Activated CD8-positive, alpha-beta memory T cell treated with anti-CD3 and anti-CD28 coated beads, Interleukin-2, amount 50 U/mL, for 48 hours (primary cell): ENCODE measurements around the gene IGSF5.
"Not testable (repeated sequence)": the region's sequence is repeated elsewhere in the genome, so short reads cannot be mapped to it uniquely, and the experiment has no call there.

Experiments used
- DNase-seq: peaks from one replicate; pipeline ENCODE4 v3.0.0-alpha.2; 2020

Gene IGSF5

DNA sequence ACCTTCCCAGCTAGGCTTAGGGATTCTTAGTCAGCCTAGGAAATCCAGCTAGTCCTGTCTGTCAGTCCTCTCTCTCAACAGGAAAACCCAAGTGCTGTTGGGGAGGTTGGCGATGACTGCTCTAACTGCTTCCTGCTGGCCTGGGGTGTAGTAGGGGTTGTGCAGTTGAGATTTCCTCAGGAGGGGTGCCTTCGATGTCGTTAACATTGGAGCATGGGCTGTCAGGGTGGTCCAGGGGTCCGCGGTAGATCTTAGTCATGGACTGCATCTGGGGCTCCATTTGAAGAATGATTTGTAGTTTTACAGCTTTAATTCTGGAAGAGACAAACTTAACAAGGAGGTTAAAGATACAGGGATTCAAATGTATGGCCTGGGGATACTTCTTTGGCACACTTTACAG is 5.5 kb upstream of the IGSF5 start:
- DNase-seq: not testable (repeated sequence)

DNA sequence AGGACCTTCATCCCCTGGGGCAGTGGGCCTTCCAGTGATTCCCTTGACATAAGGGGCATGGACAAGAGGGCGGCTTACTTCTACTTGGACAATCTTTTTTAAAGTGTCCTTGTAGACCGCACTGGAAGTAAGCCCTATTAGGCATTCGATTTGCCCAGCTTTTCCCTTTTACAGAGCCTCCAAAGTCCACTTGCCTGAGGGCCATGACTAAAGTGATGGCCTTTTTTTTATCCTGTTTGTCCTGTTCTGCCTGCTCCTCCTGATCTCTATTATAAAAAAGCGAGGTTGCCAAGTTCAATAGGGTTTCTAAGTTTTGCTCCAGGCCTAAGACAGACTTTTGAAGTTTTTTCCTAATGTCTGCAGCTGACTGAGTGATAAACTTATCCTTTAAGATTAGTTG is 2.4 kb upstream of the IGSF5 start:
- DNase-seq: not testable (repeated sequence)

DNA sequence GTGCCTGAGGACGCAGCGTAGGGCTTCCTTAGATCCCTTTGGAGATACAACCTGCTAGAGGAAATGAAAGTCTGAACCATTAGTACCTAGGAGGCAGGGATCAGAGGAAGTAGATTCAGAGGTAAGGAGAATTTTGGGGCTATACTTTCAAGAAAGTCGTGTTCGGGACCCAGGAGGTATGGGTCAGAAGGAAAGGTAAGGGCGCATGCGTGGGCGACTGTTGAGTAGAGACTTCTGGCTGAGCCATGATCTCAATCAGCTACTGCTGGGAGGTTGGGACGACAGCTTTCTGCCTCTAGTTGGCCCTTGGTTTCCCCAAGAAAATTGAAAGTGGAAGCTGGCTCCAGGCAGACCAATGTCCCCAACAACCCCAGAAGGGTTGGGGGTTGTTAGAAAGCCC is 349 bp downstream of the IGSF5 start:
- not testable (repeated sequence) for DNase-seq

DNA sequence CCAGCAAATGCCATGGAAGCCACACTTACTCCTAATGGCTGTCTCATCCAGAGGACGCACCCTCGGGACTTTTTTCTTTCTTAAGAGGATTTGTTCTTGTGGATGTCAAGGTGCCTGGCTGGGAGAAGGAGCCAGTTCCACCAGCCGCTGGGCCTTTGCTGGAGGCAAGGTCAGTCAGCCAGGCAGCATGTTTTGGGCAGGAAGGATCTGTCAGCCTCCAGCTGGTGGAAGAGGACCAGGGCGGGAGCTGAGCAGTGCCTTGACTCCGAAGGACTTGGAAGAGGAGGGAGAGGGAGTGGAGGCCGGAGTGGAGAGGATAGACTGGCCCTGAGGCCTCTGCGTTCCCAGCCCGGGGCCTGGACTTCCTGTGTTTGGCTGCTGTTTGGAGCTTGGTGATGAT is 5.7 kb downstream of the IGSF5 start:
- DNase-seq: no peak

DNA sequence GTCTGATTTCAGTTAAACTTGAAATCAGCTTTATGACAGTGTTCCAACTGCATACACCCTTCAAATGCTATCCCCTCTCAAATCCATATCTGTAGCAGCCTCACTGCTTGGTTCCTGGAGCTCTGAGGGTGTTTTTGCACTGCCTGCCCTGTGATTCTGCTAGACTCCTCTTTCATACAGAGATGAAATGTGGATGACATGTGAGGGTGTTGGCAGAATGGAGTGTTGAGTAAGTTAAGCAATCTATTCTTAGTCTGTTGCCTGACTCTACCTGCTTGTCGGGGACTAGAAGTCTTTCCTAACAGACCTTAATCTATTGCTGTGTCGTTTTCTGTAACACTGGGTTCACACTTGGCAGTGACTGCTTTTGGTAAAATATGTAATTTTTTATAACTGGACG is 9.8 kb downstream of the IGSF5 start:
- DNase-seq: no peak

DNA sequence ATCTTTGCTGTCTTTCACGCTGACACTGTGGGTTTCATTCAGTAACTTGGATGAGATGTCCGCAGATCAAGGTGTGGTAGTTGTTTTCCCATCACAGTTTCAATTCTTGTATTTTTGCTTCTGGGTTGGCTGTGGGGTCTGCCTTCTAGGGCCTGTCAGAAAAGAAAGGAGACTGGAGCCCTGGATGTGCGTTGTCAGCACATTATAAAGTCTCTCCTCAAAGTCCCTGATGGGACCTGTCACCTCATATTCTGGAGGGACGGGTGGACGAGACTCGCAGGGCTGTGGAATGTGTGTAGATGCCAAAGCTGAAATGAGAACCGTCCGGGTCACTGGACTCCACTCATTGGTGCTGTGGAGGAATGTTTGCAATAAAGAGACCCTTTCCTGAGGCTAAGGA is 11.3 kb downstream of the IGSF5 start:
- DNase-seq: no peak

DNA sequence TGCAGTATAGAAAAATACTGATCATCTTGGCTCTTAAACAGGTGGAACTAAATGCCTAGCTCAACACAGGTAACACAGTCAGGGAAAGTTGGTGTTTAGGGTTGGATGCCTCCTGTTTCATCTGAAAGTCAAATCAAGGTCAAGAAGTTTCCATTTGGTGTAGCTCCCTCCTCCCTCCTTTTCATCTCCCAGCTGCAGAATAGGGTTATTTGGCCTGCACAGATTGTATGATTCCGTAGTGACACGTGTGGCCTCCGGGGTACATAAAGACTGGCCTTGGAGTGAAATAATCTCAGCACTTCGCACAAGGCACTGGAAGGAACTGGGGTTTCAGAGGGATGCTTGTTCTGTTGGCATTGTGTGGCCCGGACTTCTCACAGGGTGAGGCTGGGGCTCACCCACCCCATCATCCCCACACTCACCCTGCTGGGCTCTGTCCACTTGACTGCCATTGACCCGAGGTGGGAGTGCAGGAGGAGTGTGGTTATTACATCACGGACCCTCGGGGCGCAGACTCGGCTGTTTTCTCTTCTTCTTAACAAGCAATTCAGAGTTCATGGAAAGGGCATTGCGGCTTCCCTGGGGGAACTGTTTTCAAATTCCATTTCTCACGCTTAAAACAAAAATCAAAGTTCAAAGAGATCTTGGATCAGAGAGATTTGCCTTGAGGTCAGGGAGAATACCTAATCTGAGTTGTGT is 18.4 kb downstream of the IGSF5 start:
- no peak for DNase-seq

DNA sequence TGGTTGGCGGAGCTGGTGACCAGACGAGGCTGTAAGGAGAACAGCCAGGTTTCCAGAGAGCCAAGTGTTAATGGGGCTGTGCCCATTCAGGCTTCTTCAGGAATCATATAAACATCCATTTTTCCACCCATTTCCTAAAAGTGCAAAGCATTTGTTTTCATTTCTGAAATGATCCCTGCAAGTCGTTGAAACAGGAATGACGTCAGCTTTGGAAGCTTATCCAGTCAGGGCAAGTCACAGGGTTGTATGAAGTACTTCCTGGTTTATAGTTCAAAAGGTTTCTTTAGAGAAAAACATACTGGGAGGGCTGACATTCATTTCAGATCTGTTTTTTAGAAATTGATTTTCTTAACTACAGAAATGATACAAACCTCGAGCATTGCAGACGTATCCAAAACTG is 29.2 kb downstream of the IGSF5 start:
- no peak for DNase-seq

DNA sequence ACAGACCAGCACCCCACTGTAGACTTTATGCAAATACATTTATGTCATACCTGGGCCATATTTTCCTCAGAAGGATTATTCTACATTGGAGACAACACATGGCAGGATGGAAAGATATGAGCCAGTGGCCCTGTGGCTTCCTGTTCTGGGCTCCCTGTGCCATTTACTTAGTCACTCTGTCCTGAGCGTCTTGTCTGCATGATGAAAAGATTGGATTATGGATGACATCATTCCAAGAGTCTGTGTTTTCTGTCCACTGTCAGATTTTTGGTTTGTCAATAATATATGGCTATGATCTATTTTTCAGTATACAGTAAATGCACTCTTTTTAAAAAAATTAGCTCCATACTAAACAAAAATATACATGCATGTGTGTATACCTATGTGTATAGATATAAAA is 30.8 kb downstream of the IGSF5 start:
- no peak for DNase-seq

DNA sequence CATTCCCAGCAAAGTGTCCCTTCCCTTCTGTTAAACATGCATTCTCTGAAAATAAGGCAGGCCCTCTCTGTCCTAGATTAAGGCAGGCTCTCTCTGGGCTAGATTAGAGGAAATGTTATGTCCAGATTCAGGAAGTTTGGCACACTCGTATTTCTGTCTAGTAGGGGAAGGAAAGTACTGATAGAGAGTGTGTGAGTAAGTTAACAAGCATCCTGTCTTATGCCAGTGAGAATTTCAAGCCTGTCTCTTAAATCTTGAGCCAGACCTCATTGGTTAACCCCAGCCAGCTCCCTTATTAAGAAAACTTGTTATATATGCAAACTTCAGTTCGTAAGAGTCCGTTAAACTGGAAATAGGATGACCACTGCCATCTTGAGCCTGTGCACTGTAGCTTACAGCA is 31.6 kb downstream of the IGSF5 start:
- no peak for DNase-seq

DNA sequence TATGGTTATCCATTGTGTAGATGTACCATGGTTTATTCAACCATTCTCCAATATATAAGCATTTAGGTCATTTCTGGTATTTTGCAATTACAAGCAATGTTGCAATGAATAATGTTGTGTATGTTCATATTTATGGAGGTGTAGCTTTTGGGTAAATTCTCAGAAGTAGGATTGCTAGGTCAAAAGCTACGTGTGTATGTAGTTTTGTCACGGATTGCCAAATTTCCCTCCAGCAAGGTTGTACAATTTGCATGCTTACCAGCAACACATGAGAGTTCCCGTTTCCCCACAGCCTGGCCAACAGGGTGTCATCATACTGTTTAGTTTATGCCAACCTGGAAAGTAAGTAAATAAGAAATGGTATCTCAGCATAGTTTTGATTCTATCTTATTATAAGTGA is 36.3 kb downstream of the IGSF5 start:
- DNase-seq: no peak

DNA sequence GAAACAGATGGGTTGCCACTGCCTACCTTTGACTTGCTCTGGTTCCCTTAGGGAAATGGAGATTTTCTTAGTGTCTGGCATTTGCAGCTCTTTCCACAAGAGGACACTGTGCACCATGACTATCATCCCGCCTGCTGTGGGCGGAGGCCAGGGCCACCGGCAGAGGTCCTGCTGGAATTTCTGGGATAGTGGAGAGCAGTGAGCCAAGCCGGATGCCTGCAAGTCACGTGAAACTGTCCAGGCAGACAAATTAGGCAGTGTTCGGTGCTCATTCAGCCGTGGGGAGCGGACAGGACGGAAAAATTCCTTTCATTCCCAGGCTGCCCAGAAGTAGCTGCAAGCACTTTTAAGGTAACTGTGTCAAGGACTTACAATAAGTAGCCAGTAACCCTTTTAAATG is 43.4 kb downstream of the IGSF5 start:
- no peak for DNase-seq

DNA sequence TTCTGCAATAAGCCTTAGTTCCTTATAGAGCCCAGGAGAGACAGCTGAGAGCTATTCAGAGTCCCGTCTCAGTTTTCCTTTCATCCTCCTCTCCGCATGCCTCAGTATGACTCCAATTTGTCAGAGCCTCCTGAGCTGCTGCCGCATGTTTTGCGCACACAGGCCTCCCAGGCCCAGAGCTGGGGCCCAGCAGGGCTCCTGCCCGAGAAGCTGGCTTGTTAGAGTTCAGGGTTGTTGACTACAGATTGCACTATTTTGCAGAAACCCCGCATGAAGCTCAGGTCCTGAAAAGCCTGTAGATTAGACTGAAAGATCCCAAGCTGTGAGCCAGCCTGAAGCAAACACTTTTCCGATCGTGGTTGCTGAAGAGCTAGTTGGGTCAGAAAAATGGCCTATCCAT is 51.5 kb downstream of the IGSF5 start:
- DNase-seq: no peak

DNA sequence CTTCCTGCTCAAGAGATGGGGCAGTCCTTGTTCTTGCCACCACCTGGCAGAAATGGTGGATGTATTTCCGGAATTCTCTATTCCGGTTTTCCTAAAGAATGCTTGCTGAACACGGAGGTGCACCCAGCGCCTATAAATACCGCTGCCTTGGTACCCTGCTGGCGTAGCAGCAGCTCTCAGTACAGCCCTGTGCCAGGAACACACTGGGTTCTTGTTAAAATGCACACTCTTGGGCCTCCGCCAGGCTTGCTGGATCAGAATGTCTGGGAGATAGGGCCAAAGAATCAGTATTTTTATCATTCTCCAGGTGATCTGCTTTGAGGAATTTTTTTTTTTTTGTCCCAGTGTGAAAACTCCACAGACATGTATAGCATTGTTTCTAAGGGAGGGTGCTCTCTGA is 54.2 kb downstream of the IGSF5 start:
- DNase-seq: no peak

DNA sequence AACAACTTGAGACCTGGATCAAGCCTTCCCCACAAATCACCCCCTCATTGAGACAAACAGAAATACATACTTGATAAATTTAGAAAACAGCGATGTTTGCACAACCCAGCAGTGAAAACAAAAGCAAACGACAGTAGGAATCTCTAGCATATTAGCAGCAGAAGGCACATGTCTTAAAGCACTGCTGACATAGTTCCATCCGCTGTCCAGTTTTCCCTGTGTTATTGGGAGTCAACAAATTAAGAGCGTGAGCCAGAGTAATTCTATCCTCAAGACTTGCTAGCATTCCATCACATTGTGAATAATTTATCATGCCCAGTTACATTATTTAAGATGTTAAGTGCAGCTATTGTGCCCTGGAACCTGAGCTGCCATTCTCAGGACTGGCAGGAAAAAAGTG is 55.3 kb downstream of the IGSF5 start:
- DNase-seq: no peak

DNA sequence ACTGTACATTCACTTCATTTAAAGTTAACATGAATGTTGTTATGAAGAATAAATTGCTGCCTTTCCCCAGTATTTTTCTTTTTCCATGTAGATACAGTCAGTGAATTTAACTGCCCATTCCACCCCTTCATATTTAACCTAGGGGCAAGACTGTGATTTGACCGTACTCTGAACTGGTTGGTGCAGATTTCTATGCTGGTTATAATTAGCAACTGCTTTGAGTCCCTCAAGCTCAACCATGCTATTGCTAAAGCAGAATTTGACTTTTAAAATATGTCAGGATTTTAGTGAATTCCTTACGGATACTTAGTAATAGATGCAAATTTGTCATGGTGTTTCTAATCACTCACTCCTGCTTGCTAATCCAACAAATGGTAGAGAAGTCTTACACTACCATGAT is 57.2 kb downstream of the IGSF5 start:
- DNase-seq: no peak

DNA sequence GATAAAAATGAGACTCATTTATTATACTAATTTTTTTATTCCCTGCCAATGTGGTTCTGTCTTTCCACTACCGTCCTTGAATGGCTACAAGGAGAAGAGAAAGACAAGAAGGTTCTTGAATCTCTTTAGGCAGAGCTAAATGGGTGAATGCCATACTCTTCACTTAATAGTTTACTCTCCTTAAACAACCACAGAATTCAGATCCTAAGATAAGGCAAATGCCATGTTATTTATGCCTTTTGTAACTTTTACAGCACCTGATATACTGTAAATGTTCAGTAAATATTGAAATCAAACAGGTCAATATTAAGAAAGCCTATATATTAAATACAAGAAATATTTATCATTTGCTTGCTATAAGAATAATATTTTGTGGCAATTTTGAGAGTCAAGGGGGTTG is 58.4 kb downstream of the IGSF5 start:
- no peak for DNase-seq

DNA sequence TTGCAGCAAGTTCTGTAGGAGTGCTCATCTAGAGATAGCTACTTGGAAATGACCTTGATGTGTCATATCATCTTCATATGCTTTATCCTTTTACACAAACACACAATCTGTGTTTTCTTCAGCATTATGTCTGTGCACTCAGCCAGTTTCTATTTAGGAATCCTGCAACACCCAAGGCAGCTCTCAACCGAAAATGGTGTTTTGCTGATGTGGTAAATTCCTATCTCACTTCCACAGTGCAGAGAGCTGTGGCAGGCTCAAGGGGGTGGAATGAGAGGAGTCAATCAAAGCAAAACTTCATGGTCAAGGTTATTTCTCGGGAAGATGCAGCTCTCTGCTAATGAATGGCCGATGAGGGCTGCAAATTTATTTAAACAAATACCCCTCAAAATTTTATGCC is 59.3 kb downstream of the IGSF5 start:
- DNase-seq: no peak

DNA sequence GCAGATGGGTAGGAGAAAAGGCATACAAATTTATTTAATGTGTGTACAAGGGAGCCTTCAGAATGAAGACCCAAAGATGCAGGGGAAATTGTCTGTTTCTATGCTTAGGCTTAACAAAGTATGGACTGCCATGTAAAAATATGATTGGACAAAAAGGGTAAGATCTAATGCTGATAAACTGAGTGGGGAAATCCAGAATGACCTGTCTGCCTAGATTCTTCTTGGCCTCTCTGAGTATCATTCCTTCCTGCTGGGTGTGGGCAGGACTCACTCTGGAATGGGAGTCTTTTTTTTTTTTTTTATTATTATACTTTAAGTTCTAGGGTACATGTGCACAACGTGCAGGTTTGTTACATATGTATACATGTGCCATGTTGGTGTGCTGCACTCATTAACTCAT is 61.0 kb downstream of the IGSF5 start:
- DNase-seq: no peak

DNA sequence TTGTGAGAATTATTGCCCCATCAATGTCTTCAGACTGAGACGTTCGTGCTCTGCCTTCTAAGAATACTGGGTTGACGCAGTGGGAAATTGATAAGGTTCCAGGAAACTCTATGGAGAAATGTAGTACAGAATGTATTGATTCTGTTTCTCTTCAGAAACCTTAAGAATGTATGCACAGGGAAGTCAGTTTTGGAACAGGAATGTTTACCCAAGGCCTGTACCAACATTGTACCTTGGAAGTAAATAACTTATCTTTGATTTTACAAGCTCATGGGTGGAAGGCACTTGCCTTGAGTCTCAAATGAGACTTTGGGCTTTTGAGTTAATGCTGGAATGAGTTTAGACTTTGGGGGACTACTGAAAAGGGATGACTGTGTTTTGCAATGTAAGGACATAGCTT is 62.8 kb downstream of the IGSF5 start:
- DNase-seq: no peak

DNA sequence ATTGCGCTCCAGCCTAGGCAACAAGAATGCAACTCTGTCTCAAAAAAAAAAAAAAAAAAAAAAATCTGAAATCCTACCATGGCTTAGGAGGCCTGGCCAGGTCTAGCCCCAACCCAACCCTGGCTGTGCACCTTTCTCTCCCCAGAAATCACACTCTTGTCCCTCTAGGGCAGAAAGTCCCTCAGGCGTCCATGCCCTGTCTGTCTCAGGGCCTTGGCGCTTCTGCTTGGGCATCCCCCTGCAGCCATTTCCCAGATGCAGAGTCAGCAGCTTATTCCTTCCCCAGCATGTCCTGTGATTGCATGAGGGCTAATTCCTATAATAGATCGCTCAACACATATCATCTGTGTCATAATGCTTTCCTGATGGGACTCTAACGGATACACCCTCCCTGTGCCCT is 65.0 kb downstream of the IGSF5 start:
- no peak for DNase-seq

DNA sequence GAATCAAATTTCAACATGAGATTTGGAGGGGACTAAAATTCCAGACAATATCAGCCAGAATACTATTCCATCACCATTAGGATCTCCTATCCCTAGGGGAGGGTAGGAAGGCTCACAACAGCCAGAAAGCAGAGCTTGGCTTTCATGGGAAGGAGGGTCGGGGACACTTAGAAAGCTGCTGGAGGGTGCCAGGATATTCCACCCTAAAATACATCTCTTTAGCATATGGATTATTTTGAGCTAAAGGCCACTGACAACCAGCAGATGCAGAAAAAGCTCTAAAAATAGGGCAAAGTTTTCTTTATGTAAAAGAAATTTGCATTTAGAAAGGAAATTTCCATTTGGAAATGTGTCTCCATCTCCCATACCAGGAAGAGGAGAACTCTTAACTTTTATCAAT is 68.0 kb downstream of the IGSF5 start:
- DNase-seq: no peak

DNA sequence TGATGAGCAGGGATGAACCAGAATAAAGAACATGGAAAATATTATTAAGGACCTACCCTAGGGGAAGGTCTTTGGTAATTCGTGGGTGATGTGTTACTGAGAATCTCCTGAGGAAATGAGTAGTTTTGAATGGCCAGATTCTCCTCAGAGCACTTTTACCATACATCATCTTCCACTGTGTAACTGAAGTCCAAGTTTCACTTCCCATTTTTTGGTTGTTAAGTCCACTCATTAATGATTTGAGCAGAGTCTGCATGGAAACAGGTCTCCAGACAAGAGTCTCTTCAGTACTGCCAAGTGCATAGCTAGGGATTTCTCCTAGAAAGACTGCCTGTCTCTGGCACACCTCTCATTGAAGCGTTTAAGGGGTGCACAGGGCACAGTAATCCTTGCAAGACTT is 73.6 kb downstream of the IGSF5 start:
- no peak for DNase-seq

DNA sequence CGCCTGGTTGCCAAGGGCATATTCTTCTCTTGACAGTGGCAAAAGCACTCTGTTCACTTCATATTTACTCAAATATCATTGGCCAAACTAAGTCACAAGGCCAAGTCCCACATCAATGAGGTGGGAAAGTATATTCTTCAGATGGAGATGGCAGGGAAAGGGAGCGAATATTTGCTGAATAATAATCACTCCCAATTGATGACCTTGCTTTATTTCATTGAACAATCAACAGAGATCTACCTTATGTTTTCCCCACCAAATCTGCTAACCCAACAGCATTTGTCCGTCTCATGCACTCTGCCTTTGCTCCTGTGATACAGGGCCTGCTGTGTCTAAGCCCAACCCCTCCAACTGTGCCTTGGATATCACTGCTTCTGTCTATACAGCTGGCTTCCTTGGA is 77.1 kb downstream of the IGSF5 start:
- DNase-seq: no peak

DNA sequence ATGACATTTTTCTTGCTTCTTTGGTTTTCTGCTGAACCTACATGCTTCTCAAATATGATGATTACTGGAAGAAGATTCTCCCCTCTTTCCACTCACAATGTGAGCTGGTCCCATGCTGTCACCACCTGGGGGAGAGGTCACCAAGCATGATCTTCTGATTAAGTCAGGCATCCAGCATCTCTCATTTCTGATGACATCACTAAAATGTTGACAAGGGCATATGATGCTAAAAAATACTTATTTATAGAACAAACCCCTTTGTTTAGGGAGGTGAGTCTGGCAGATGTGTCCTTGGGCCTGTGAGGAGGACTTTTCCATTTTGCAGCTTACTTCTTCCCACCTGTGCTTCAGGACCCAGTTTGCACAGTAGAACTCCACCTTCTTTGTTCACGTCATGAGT is 80.3 kb downstream of the IGSF5 start:
- no peak for DNase-seq

DNA sequence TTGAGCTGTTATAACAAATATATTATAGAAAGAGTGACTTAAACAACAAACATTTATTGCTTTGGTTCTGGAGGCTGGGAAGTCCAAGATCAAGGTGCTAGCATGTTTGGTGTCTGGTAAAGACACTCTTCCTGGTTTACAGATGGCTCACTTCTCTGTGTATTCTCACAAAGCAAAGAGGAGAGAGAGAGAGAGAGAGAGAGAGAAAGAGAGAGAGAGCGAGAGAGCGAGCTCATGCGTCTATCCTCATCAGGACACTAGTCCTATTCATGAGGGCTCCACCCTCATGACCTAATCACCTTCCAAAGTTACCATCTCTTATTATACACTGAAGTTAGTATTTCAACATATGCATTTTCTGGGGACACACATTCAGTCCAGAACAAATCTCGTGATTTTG is 89.6 kb downstream of the IGSF5 start:
- no peak for DNase-seq
